Measurements from ENCODE around the gene UBC. TPM values are rescaled to one million over a fixed set of nuclear protein-coding genes. Genes with fewer than 3 reads are reported as not detected.
"Not testable (repeated sequence)": the region's sequence is repeated elsewhere in the genome, so short reads cannot be mapped to it uniquely, and the experiment has no call there.

The UBC gene
- total RNA-seq, 1 experiment from 2014 or later, result 748 TPM

DNA sequence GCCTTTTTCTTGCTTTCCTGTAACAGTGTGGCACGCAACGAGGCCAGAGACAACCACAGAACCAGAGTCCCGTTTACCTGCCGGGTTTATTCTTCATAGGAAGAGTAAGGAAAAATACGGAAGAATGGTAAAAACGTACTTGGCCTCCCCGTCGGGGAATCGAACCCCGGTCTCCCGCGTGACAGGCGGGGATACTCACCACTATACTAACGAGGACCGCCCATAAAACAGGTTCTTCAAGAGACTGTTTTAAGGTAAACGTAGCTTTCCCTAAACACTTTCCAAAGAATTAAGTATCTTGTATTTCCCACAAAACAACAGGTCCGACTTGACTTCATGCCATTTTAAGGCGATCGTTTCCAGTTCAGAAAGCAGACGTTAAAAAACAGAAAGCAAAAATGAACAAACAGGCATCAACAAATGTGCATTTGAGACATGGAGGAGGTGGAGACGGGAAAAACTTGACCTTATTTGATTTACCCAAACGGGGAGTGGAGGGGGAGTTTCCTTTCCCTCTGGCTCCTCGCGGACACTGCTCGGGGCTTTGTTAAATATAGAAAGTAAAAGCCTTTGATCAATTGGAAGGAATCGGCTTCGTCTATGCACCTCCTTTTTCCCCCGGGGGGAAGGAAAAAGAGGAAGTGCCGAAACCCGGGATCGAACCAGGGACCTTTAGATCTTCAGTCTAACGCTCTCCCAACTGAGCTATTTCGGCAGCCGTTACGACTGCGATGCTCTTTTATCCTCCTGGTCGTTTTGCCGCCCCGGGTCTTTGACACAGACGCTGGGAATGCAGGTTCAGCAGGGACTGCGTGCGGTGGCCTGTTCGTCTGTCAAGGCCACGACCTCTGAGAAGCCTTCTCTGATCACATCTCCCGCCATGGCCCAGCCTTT, 13.0 kb upstream of the UBC start:
- BruUV-seq (replicated peaks), result no TSS peak
- H3F3A ChIP-seq (ENCODE audit: insufficient read depth, low read depth), result peaks cover 56% of the 10 kb centered on the region
- no peaks in the 10 kb centered on the region for H3K9me3 ChIP-seq (ENCODE audit: insufficient read depth, low read depth)
- TF ChIP-seq EZH2 (IDR thresholded peaks at IDR 0.05; ENCODE audit: low read depth), result no peak
- TF ChIP-seq, protein P1, sequence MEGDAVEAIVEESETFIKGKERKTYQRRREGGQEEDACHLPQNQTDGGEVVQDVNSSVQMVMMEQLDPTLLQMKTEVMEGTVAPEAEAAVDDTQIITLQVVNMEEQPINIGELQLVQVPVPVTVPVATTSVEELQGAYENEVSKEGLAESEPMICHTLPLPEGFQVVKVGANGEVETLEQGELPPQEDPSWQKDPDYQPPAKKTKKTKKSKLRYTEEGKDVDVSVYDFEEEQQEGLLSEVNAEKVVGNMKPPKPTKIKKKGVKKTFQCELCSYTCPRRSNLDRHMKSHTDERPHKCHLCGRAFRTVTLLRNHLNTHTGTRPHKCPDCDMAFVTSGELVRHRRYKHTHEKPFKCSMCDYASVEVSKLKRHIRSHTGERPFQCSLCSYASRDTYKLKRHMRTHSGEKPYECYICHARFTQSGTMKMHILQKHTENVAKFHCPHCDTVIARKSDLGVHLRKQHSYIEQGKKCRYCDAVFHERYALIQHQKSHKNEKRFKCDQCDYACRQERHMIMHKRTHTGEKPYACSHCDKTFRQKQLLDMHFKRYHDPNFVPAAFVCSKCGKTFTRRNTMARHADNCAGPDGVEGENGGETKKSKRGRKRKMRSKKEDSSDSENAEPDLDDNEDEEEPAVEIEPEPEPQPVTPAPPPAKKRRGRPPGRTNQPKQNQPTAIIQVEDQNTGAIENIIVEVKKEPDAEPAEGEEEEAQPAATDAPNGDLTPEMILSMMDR (conservative IDR thresholded peaks at IDR 0.05), result no peak
- H3K27me3 ChIP-seq (ENCODE audit: insufficient read depth, low read depth), result no peaks in the 10 kb centered on the region
- H3K27ac ChIP-seq, result peak overlapping the region; percentile 98
- H3K4me1 ChIP-seq (replicated peaks; ENCODE audit: insufficient read depth), result peaks cover 36% of the 10 kb centered on the region
- intact Hi-C loops (cut with micrococcal nuclease; ENCODE audit: unreplicated experiment), result loop anchor here (1.0 kb wide), 2 partner anchors 10 to 12 kb away; no protein-coding TSS in a partner anchor
- peak overlapping the region; percentile 78 for H3K4me2 ChIP-seq
- H3K79me2 ChIP-seq (ENCODE audit: low read depth), result no peaks in the 10 kb centered on the region
- ChIA-PET POLR2A (ENCODE audit: unreplicated experiment) (interaction anchor here (1.5 kb wide), 1 partner anchor 10 kb away, joined by 30 read pairs; no protein-coding TSS in a partner anchor), CTCF (interaction anchor here (0.6 to 1.8 kb wide), 3 partner anchors 11 to 55 kb away, joined by 3 to 9 read pairs (median 4); no protein-coding TSS in a partner anchor)
- H3K4me3 ChIP-seq, result peak overlapping the region; percentile 76
- H2AFZ ChIP-seq, result peak overlapping the region; percentile 78
- no peaks in the 10 kb centered on the region for H3K9me2 ChIP-seq (ENCODE audit: insufficient read depth)
- H4K20me1 ChIP-seq (ENCODE audit: insufficient read depth), result no peaks in the 10 kb centered on the region
- H3K36me3 ChIP-seq (ENCODE audit: low read depth), result no peaks in the 10 kb centered on the region
- DNase-seq, result peak; percentile 81 to 93

- H3K9me3 ChIP-seq (ENCODE audit: insufficient read depth, low read depth); H3K4me3 ChIP-seq; H4K20me1 ChIP-seq (ENCODE audit: insufficient read depth); BruUV-seq (replicated peaks); H3K27ac ChIP-seq; POLR2A ChIA-PET (ENCODE audit: unreplicated experiment); H3K4me2 ChIP-seq; H3K27me3 ChIP-seq (ENCODE audit: insufficient read depth, low read depth); H3K36me3 ChIP-seq (ENCODE audit: low read depth); DNase-seq; H3K9me2 ChIP-seq (ENCODE audit: insufficient read depth); H2AFZ ChIP-seq; intact Hi-C loops (cut with micrococcal nuclease; ENCODE audit: unreplicated experiment); H3K79me2 ChIP-seq (ENCODE audit: low read depth): not testable (repeated sequence)
- peaks cover 49% of the 10 kb centered on the region for H3K4me1 ChIP-seq (replicated peaks; ENCODE audit: insufficient read depth)
- CTCF ChIA-PET, result interaction anchor here (0.6 kb wide), 1 partner anchor 579 kb away, joined by 12 read pairs; no protein-coding TSS in a partner anchor
- peaks cover 71% of the 10 kb centered on the region for H3F3A ChIP-seq (ENCODE audit: insufficient read depth, low read depth)
These were observed 11.3 kb upstream of the UBC start for GRCh38 chr12:124925782-124926181.

DNA sequence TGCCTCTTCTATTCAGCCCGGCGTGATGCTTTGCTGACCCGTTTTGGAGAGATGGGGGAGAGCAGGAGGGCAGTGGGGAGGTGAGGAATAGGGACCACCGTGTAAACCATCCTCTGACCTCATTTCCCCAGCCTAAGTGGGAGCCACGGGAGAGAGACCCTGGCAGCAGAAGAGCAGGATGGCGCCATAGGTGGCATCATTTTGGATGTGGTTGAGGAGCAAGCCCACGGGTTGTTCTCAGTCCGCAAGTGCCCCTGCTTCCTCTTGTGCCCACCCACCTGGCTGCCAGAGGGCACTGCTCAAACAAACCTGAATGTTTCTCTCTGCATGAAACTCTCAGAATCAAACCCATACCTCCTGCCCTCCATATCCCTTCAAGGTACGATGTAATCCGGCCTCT, 10.7 kb upstream of the UBC start:
- Histone ChIP-seq H3F3A (ENCODE audit: insufficient read depth, low read depth) (peaks cover 75% of the 10 kb centered on the region), H3K27me3 (ENCODE audit: insufficient read depth, low read depth) (no peaks in the 10 kb centered on the region), H4K20me1 (ENCODE audit: insufficient read depth) (no peaks in the 10 kb centered on the region), H3K4me1 (replicated peaks; ENCODE audit: insufficient read depth) (peaks cover 55% of the 10 kb centered on the region), H3K27ac (peak overlapping the region; percentile 97), H3K36me3 (ENCODE audit: low read depth) (no peaks in the 10 kb centered on the region), H3K4me3 (no peak overlapping the region), H2AFZ (no peak overlapping the region), H3K9me3 (ENCODE audit: insufficient read depth, low read depth) (no peaks in the 10 kb centered on the region), H3K9me2 (ENCODE audit: insufficient read depth) (no peaks in the 10 kb centered on the region), H3K79me2 (ENCODE audit: low read depth) (no peaks in the 10 kb centered on the region), H3K4me2 (no peak overlapping the region; the same call in 1 of the 2 replicates)
- no peak for TF ChIP-seq EZH2 (IDR thresholded peaks at IDR 0.05; ENCODE audit: low read depth)
- TF ChIP-seq, protein P1 (conservative IDR thresholded peaks at IDR 0.05), result no peak
- CTCF ChIA-PET, result no interaction called here
- no peak for DNase-seq
- POLR2A ChIA-PET (ENCODE audit: unreplicated experiment), result no interaction called here
- intact Hi-C loops (cut with micrococcal nuclease; ENCODE audit: unreplicated experiment), result no loop called here
- no TSS peak for BruUV-seq (replicated peaks)
